IMR-90 (cell line): ENCODE results near the gene ADCK2. TPM values are rescaled to one million over a fixed set of nuclear protein-coding genes. Genes with fewer than 3 reads are reported as not detected.

Experiments
- ATAC-seq: fragments of 200-7000 bp; cut with Tn5 transposase; 2 replicates; pipeline ENCODE4 v1.9.1; 2020; ENCODE audit warnings: low read depth, mild to moderate bottlenecking, moderate library complexity
- BruUV-seq: library from RNA; stranded (reverse); fragments of 400-500 nt; replicated peaks from 2 replicates; lab custom pipeline; 2021; lab: Mats Ljungman, UMichigan
- CTCF ChIA-PET: fragments of 300-600 bp; formaldehyde crosslinking; extraction: SDS; loops from one replicate; lab custom pipeline; 2021; ENCODE audit warnings: antibody characterized with exemption; lab: Yijun Ruan, JAX
- POLR2A ChIA-PET: fragments of 300-600 bp; sonication (Branson Sonifier 250); formaldehyde crosslinking; loops from one replicate; lab custom pipeline; 2022; ENCODE audit warnings: antibody characterized with exemption; ENCODE audit not compliant: unreplicated experiment; lab: Charles Lee
- DNase-seq: peaks from one replicate; pipeline ENCODE4 v3.0.0; 2013
- H2AFZ ChIP-seq: replicated peaks from 2 replicates; pipeline ENCODE3; 2013; ENCODE audit warnings: low read length, mild to moderate bottlenecking; ENCODE audit not compliant: poor library complexity
- H2AK5ac ChIP-seq: 2 replicates; pipeline ENCODE4 v1.6.1; 2013; ENCODE audit warnings: low read depth, low read length, inconsistent platforms
- H2AK9ac ChIP-seq: replicated peaks from 2 replicates; pipeline ENCODE3; 2013; ENCODE audit warnings: mild to moderate bottlenecking, low read depth, low read length, moderate library complexity; ENCODE audit not compliant: poor library complexity
- H2BK120ac ChIP-seq: 2 replicates; pipeline ENCODE4 v1.6.1; 2013; ENCODE audit warnings: low read depth, low read length, inconsistent platforms
- H2BK15ac ChIP-seq: 3 replicates; pipeline ENCODE4 v1.6.1; 2013; ENCODE audit warnings: low read depth, low read length, inconsistent platforms
- H2BK20ac ChIP-seq: 2 replicates; pipeline ENCODE4 v1.6.1; 2013; ENCODE audit warnings: low read depth, mild to moderate bottlenecking, inconsistent platforms, low read length, moderate library complexity
- H2BK5ac ChIP-seq: 2 replicates; pipeline ENCODE4 v1.6.1; 2013; ENCODE audit warnings: mild to moderate bottlenecking, low read depth, low read length, inconsistent platforms; ENCODE audit not compliant: poor library complexity, severe bottlenecking
- H3K14ac ChIP-seq: replicated peaks from 2 replicates; pipeline ENCODE4 v1.6.1; 2013; ENCODE audit warnings: low read depth, low read length, inconsistent platforms
- H3K18ac ChIP-seq: 2 replicates; pipeline ENCODE4 v1.6.1; 2013; ENCODE audit warnings: low read depth, low read length, control low read depth
- H3K23ac ChIP-seq: 2 replicates; pipeline ENCODE4 v1.6.1; 2013; ENCODE audit warnings: low read depth, low read length, inconsistent platforms
- H3K27ac ChIP-seq: 2 replicates; pipeline ENCODE4 v1.5.1; 2013; ENCODE audit warnings: mild to moderate bottlenecking, control low read depth, low read length; ENCODE audit not compliant: insufficient read depth
- H3K27me3 ChIP-seq: 2 replicates; pipeline ENCODE4 v1.6.1; 2013; ENCODE audit warnings: low read length; ENCODE audit not compliant: control insufficient read depth, insufficient read depth
- H3K36me3 ChIP-seq: 2 replicates; pipeline ENCODE4 v1.6.1; 2013; ENCODE audit warnings: low read length, mixed read lengths; ENCODE audit not compliant: control insufficient read depth, insufficient read depth
- H3K4ac ChIP-seq: 2 replicates; pipeline ENCODE4 v1.6.1; 2013; ENCODE audit warnings: low read depth, low read length, inconsistent platforms
- H3K4me1 ChIP-seq: 2 replicates; pipeline ENCODE4 v1.6.1; 2013; ENCODE audit warnings: low read length, mixed read lengths; ENCODE audit not compliant: control insufficient read depth, insufficient read depth
- H3K4me2 ChIP-seq: 2 replicates; pipeline ENCODE4 v1.6.1; 2013; ENCODE audit warnings: low read depth, mild to moderate bottlenecking, control low read depth, low read length, moderate library complexity
- H3K4me3 ChIP-seq: 2 replicates; pipeline ENCODE4 v1.5.1; 2013; ENCODE audit warnings: low read depth, mild to moderate bottlenecking, control low read depth, low read length, moderate library complexity; ENCODE audit not compliant: insufficient read depth
- H3K56ac ChIP-seq: 2 replicates; pipeline ENCODE4 v1.6.1; 2013; ENCODE audit warnings: low read length, inconsistent platforms; ENCODE audit not compliant: insufficient read depth; ENCODE audit errors: extremely low read depth
- H3K79me1 ChIP-seq, 2 experiments: 2 replicates each; pipeline ENCODE4 v1.6.1; 2013; ENCODE audit warnings: low read length in 2 of 2, inconsistent platforms in 1 of 2, low read depth in 1 of 2
- H3K9ac ChIP-seq: 2 replicates; pipeline ENCODE4 v1.6.1; 2013; ENCODE audit warnings: low read depth, low read length, control low read depth
- H3K9me1 ChIP-seq: 2 replicates; pipeline ENCODE4 v1.6.1; 2013; ENCODE audit warnings: low read length, inconsistent platforms; ENCODE audit not compliant: insufficient read depth
- H3K9me3 ChIP-seq: 2 replicates; pipeline ENCODE4 v1.6.1; 2013; ENCODE audit warnings: low read length; ENCODE audit not compliant: control insufficient read depth, insufficient read depth
- H4K20me1 ChIP-seq: 2 replicates; pipeline ENCODE4 v1.6.1; 2013; ENCODE audit warnings: low read length, inconsistent platforms; ENCODE audit not compliant: insufficient read depth
- H4K5ac ChIP-seq: 2 replicates; pipeline ENCODE4 v1.6.1; 2013; ENCODE audit warnings: mild to moderate bottlenecking, low read depth, low read length, control low read depth
- H4K8ac ChIP-seq, 2 experiments: 2 replicates each; pipeline ENCODE4 v1.6.1; 2013; ENCODE audit warnings: low read depth in 2 of 2, low read length in 2 of 2, control low read depth in 1 of 2, inconsistent platforms in 1 of 2
- H4K91ac ChIP-seq: 2 replicates; pipeline ENCODE4 v1.6.1; 2013; ENCODE audit warnings: low read depth, low read length, inconsistent platforms; ENCODE audit not compliant: insufficient read depth
- BHLHE40 ChIP-seq: fragments of 150-350 bp; IDR thresholded peaks from 2 replicates; pipeline ENCODE4 v1.6.1; 2016; ENCODE audit warnings: mild to moderate bottlenecking, low read depth, low read length
- CEBPB ChIP-seq: IDR thresholded peaks from 2 replicates; pipeline ENCODE4 v1.6.1; 2012; ENCODE audit warnings: low read depth, low read length, improper control_type of control experiment
- CHD1 ChIP-seq: IDR thresholded peaks from 2 replicates; pipeline ENCODE4 v1.6.1; 2012; ENCODE audit warnings: low read depth, low read length, improper control_type of control experiment
- ELK1 ChIP-seq: fragments of 150-350 bp; IDR thresholded peaks from 2 replicates; pipeline ENCODE4 v1.6.1; 2016; ENCODE audit warnings: low read depth, mild to moderate bottlenecking, low read length, moderate library complexity, borderline replicate concordance
- FOS ChIP-seq: fragments of 150-350 bp; IDR thresholded peaks from 2 replicates; pipeline ENCODE4 v1.6.1; 2016; ENCODE audit warnings: low read depth, low read length
- MAFK ChIP-seq: IDR thresholded peaks from 2 replicates; pipeline ENCODE4 v1.6.1; 2012; ENCODE audit warnings: low read depth, low read length, improper control_type of control experiment
- MAZ ChIP-seq: IDR thresholded peaks from 2 replicates; pipeline ENCODE4 v1.6.1; 2012; ENCODE audit warnings: low read depth, mild to moderate bottlenecking, low read length, improper control_type of control experiment, moderate library complexity, borderline replicate concordance
- MXI1 ChIP-seq: IDR thresholded peaks from 2 replicates; pipeline ENCODE4 v1.6.1; 2012; ENCODE audit warnings: low read depth, mild to moderate bottlenecking, low read length, moderate library complexity, borderline replicate concordance
- NFE2L2 ChIP-seq: fragments of 150-350 bp; IDR thresholded peaks from 2 replicates; pipeline ENCODE4 v1.6.1; 2016; ENCODE audit warnings: low read depth, mild to moderate bottlenecking, low read length
- POLR2A ChIP-seq: IDR thresholded peaks from 2 replicates; pipeline ENCODE4 v1.6.1; 2012; ENCODE audit warnings: mild to moderate bottlenecking, low read depth, low read length
- RAD21 ChIP-seq: IDR thresholded peaks from 2 replicates; pipeline ENCODE4 v1.6.1; 2012; ENCODE audit warnings: low read length, improper control_type of control experiment
- RCOR1 ChIP-seq: IDR thresholded peaks from 2 replicates; pipeline ENCODE4 v1.6.1; 2012; ENCODE audit warnings: mild to moderate bottlenecking, low read length, improper control_type of control experiment; ENCODE audit not compliant: insufficient replicate concordance
- RFX5 ChIP-seq: IDR thresholded peaks from 2 replicates; pipeline ENCODE4 v1.8.0; 2012; ENCODE audit warnings: low read depth, mild to moderate bottlenecking, low read length, moderate library complexity
- SMC3 ChIP-seq: fragments of 150-350 bp; IDR thresholded peaks from 2 replicates; pipeline ENCODE4 v1.6.1; 2016; ENCODE audit warnings: low read depth, mild to moderate bottlenecking, antibody characterized with exemption, low read length, moderate library complexity
- WGBS, 2 experiments: methylation state at CpG; one replicate each; pipeline versions ENCODE4 v1.1.5 to v1.1.7; 2013; ENCODE audit warnings: missing lambda C conversion rate in 2 of 2; ENCODE audit not compliant: insufficient read length in 1 of 2; ENCODE audit errors: extremely low coverage in 2 of 2; 5-methylcytosine and 5-hydroxymethylcytosine counted together
- dilution Hi-C: fragments of 300-500 bp; cut with HindIII; formaldehyde crosslinking; loops from one replicate; pipeline ENCODE4 v1.14.3; 2018; ENCODE audit warnings: low sequenced_read_pairs; ENCODE audit not compliant: unreplicated experiment
- in situ Hi-C: fragments of 300-500 bp; cut with MboI; formaldehyde crosslinking; loops from 3 replicates; pipeline ENCODE4 v1.14.3; 2019; ENCODE audit warnings: low sequenced_read_pairs, inconsistent platforms, mixed read lengths
- intact Hi-C: fragments of 100-400 bp; cut with micrococcal nuclease; formaldehyde crosslinking; loops from 2 replicates; pipeline ENCODE4 v1.10.0; 2022
- polyA plus RNA-seq, 3 experiments: library from polyadenylated mRNA; depleted of rRNA; stranded (reverse); fragments of >200 nt; gene quantifications; 2 replicates each; pipeline ENCODE4 v1.2.3, GENCODE V29; 2012; ENCODE audit warnings: low replicate concordance in 1 of 3
- total RNA-seq: library from RNA; depleted of rRNA; stranded (reverse); fragments of >200 nt; gene quantifications from 2 replicates; pipeline ENCODE4 v1.2.3, GENCODE V29; 2012
- TF ChIP-seq, protein P1 (sequence below): fragments of 150-350 bp; IDR thresholded peaks from 2 replicates; pipeline ENCODE4 v1.6.1; 2017; ENCODE audit warnings: mild to moderate bottlenecking, antibody characterized with exemption, low read length, low read depth
- TF ChIP-seq, protein P2 (sequence below): conservative IDR thresholded peaks from 2 replicates; pipeline ENCODE4 v1.5.1; 2012; ENCODE audit warnings: mild to moderate bottlenecking, low read depth, low read length, improper control_type of control experiment

Gene ADCK2
- total and polyA plus RNA-seq, 2 of the 4 experiments (the other 2 are of a cell fraction): 7.1 to 10.0 TPM

DNA sequence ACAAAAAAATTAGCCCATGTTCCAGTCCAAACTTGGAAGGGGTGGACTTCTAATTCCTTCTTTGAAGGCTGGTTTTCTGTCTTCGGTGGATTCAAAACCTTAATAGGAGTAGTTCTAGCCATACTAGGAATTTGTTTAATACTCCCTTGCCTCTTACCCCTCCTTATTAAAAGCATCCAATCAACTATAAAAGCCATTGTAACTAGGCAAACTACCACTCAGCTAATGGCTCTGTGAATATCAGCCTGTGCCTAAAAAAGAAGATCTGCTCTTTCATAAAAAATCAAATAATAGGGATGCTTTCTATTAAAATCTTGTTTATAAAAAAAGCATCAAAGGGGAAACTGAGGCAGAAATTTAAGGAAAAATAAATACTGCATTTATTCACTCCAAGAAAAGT lies 4.1 kb upstream of the ADCK2 start:
- no peak overlapping the region for H3K4me3 ChIP-seq
- H2AFZ ChIP-seq: no peak overlapping the region
- no TSS peak for BruUV-seq
- no peak overlapping the region for H2AK9ac ChIP-seq
- H2BK5ac ChIP-seq: no peak overlapping the region
- no peaks in the 10 kb centered on the region for H3K9me3 ChIP-seq
- no peak overlapping the region for H3K23ac ChIP-seq
- H4K8ac ChIP-seq: no peak overlapping the region
- H3K4me1 ChIP-seq: no peaks in the 10 kb centered on the region
- no peaks in the 10 kb centered on the region for H4K20me1 ChIP-seq
- no peak overlapping the region for H2BK120ac ChIP-seq
- no peak for ATAC-seq
- no peak overlapping the region for H3K14ac ChIP-seq
- no peaks in the 10 kb centered on the region for H3K9me1 ChIP-seq
- no peak overlapping the region for H4K91ac ChIP-seq
- dilution Hi-C loops: no loop called here
- no peak overlapping the region for H3K4me2 ChIP-seq
- H3K56ac ChIP-seq: no peak overlapping the region
- H3K4ac ChIP-seq: no peak overlapping the region
- no peak overlapping the region for H3K18ac ChIP-seq
- ChIA-PET POLR2A (no interaction called here), CTCF (interaction anchor here (0.6 to 1.0 kb wide), 4 partner anchors 8 to 1069 kb away, joined by 3 to 4 read pairs (median 3); partner anchors contain the start of gene SSBP1)
- no peak overlapping the region for H2AK5ac ChIP-seq
- in situ Hi-C loops: no loop called here
- H4K5ac ChIP-seq: no peak overlapping the region
- no peak for DNase-seq
- H2BK20ac ChIP-seq: no peak overlapping the region
- H3K27me3 ChIP-seq: peaks cover 8% of the 10 kb centered on the region; the same call in 1 of the 2 replicates
- TF ChIP-seq RAD21 (no peak), MAFK (no peak), MAZ (no peak), BHLHE40 (no peak), FOS (no peak), ELK1 (no peak), SMC3 (no peak), RCOR1 (no peak), MXI1 (no peak), NFE2L2 (no peak), CEBPB (no peak), POLR2A (no peak), CHD1 (no peak), RFX5 (no peak)
- TF ChIP-seq, protein P1, sequence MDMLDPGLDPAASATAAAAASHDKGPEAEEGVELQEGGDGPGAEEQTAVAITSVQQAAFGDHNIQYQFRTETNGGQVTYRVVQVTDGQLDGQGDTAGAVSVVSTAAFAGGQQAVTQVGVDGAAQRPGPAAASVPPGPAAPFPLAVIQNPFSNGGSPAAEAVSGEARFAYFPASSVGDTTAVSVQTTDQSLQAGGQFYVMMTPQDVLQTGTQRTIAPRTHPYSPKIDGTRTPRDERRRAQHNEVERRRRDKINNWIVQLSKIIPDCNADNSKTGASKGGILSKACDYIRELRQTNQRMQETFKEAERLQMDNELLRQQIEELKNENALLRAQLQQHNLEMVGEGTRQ: no peak
- TF ChIP-seq, protein P2, sequence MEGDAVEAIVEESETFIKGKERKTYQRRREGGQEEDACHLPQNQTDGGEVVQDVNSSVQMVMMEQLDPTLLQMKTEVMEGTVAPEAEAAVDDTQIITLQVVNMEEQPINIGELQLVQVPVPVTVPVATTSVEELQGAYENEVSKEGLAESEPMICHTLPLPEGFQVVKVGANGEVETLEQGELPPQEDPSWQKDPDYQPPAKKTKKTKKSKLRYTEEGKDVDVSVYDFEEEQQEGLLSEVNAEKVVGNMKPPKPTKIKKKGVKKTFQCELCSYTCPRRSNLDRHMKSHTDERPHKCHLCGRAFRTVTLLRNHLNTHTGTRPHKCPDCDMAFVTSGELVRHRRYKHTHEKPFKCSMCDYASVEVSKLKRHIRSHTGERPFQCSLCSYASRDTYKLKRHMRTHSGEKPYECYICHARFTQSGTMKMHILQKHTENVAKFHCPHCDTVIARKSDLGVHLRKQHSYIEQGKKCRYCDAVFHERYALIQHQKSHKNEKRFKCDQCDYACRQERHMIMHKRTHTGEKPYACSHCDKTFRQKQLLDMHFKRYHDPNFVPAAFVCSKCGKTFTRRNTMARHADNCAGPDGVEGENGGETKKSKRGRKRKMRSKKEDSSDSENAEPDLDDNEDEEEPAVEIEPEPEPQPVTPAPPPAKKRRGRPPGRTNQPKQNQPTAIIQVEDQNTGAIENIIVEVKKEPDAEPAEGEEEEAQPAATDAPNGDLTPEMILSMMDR: no peak
- H3K27ac ChIP-seq: no peak overlapping the region
- H2BK15ac ChIP-seq: no peak overlapping the region
- WGBS, 2 experiments: no CpG with 5 or more reads among the region's 1 CpG
- intact Hi-C loops: no loop called here
- H3K9ac ChIP-seq: no peak overlapping the region
- no peaks in the 10 kb centered on the region for H3K36me3 ChIP-seq
- H3K79me1 ChIP-seq: 0 out of 4 replicates have a peak, but pooled peaks cover 0 to 4% of the 10 kb centered on the region in 2 experiments
